Esophagus mucosa (tissue), 1 donor: ENCODE results near the gene POLR2C. TPM values are rescaled to one million over a fixed set of nuclear protein-coding genes. Genes with fewer than 3 reads are reported as not detected.

Experiments used
- ATAC-seq: fragments of 200-7000 bp; cut with Tn5 transposase; one replicate; pipeline ENCODE4 v1.9.1; 2020
- total RNA-seq: library from RNA; stranded (reverse); gene quantifications from one replicate; pipeline ENCODE4 v1.2.4, GENCODE V29; 2023
- donor health status: DM: yes; HTN: yes; CAD: no.

Gene POLR2C
- total RNA-seq, 1 donor from 2014 or later = 32.0 TPM

GRCh38 chr16:57504001-57504400, 41.5 kb downstream of the POLR2C start:
- ATAC-seq = no peak

DNA sequence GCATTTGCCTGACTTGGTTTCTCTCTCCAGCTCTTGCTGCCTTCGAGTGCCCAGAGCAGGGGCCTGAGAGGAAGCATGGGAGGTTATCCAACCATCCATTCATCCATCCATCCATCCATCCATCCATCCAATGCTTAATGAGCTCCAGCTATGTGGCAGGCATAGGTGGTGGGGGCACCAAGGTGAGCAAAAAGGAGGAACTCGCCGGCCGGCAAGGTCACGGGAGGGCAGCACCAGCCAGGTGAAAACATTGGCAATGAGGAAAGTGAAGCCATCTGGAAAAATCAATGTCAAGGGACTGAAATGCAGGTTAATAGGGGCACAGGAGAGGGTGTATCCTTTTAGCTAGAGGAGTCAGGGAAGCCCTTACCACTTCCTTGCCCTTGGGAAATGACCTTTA, 42.0 kb downstream of the POLR2C start:
- no peak for ATAC-seq

DNA sequence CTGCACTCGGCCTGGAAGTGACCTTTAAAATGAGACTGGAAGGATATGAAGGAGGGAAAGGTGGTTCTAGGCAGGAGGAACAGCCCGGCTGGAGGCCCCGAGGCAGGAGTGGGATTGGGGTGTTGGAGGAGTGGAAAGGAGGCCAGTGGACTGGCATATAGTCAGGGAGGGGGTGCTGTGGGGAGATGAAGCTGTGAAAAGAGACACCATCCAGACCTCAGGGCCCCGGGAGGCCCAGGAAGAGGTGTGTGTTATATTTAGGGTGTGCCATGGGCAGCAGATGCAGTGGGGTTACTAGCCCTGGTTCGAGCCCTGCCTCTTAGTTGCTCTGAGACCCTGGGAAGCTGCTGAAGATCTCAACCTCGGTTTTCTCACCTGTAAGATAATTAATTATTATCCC, 42.7 kb downstream of the POLR2C start:
- no peak for ATAC-seq

DNA sequence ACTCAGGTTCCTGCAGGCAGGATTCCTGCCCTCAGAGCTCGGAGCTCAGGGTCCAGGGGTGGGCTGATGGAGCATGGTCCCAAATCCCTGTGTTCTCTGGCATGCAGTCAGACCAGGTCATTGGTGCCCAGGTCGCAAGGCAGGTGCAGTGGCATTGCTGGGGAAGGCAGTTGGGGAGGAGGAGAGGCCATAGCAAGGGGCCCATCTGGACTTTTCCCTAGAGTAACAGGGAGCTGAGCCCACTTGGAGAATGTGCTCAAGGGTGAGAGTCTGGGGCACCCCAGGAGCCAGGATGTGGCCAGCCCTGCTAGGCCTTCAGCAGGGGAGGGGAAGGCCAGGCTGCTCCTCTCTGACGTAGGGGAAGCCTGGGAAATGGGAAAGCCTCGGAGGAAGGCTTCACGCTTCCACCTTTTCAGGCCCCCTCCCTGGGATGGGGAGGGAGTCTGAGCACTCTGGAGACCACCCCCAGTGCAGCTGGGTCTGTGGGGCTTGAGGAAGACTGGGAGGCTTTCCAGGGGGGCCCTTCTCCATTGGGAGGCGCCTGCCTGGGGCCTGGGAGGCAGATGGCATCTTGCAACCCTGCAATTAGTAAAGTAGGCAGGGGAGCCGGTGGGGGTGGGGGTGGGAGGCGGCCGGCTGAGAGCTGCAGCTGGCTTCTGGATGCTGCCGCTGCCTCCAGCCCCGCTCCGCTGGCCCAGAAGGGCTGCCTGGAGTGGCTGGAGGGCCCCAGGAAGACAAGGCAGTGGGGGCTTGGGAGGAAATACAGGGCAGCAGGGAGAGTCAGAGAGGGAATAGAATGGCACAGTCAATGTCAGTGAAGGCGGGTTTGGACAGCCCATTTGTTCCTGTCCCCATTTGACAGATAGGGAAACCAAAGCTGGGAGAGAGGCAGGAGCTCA, 44.9 kb downstream of the POLR2C start:
- no peak for ATAC-seq

DNA sequence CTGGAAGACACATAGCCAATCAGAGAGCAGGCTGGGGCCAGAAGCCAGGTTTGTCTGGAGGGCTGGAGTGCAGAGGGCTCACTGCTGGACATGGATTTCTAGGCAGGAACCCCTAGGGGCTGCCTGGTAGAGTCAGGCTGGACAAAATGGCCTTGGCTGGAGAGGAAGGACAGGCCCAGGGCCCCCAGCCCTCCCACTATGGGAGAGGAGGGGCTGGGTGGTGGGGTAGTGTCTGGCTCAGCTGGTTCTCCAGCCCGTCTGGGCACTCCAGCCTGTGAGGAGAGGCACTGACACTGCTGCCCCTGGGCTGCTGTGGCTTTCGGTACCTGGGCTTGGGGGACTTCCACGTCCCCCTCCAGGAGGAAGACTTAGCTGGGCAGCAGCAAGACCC, 45.6 kb downstream of the POLR2C start:
- no peak for ATAC-seq

DNA sequence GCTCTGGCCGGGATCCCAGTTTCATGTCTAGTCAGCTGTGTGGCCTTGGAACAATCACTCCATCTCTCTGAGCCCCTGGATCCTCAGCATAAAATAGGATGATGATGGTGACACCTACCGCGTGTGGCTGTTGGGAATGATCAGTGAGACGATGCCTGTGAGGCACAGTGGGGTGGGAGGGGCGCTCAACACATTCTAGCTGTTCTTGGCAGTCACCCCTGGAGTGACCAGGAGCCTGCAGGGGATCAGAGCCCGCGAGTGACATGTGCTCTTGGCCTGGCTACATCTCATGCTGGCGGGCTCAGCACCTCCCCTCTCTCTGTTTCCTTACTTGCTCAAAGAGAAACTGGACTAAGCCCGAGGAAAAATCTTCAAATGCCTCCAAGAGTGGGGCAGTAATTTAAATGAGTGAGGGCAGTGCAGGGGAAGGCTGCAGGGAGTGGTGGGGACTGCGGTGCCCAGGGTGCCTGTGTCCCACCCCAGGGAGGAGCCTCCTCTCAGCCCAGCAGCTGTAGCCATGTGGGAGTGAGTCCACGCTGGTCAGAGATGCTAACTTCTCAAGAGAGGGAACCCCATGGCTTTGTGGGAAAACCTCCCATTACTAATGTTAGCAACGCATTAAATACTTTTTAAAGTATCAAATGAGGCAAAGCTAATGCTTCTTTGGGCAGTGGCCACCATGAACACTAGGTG, 46.9 kb downstream of the POLR2C start:
- no peak for ATAC-seq

- no peak for ATAC-seq
These were observed 47.8 kb downstream of the POLR2C start for GRCh38 chr16:57510016-57510871.

- ATAC-seq = no peak
These were observed 50.0 kb downstream of the POLR2C start for GRCh38 chr16:57512296-57513001.

DNA sequence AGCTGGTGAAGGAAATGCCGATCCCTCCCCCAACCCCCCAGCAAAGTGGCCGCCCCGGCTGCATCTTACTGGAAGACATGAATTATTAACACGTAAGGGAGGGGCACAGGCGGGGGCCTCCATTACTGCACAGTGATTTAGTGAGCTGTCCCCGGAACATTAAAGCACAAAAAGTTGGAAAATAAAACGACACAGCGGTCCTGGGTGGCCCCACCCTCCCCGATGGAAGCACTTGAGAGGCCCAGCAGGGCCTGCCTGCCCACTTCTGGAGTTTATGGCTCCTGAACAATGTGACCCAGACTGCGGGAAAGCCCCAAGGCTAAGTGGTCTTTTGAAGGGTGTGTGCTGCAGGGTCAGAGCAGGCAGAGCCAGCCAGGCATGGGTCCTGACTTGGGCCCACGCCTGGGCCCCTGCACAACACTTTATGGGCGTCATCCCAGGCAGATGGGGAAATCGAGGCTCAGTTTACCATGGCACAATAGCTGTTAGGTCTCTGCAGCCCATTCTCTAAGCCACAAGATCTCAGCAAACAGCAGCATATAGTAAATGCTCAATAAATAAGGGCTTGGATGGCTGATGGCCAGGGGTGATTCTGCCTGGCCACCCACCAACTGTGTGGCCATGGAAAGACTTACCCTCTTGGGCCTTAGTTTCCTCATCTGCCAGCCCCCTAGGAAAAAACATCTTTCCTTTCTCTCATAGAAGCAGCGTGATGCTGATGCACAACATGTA, 51.1 kb downstream of the POLR2C start:
- ATAC-seq = no peak

- no peak for ATAC-seq
These were observed 51.9 kb downstream of the POLR2C start for GRCh38 chr16:57514371-57514770.

- no peak for ATAC-seq
These were observed 52.5 kb downstream of the POLR2C start for GRCh38 chr16:57514791-57515600.

- ATAC-seq = no peak
These were observed 53.8 kb downstream of the POLR2C start for GRCh38 chr16:57516176-57516725.

GRCh38 chr16:57516773-57517172, 54.3 kb downstream of the POLR2C start:
- no peak for ATAC-seq

DNA sequence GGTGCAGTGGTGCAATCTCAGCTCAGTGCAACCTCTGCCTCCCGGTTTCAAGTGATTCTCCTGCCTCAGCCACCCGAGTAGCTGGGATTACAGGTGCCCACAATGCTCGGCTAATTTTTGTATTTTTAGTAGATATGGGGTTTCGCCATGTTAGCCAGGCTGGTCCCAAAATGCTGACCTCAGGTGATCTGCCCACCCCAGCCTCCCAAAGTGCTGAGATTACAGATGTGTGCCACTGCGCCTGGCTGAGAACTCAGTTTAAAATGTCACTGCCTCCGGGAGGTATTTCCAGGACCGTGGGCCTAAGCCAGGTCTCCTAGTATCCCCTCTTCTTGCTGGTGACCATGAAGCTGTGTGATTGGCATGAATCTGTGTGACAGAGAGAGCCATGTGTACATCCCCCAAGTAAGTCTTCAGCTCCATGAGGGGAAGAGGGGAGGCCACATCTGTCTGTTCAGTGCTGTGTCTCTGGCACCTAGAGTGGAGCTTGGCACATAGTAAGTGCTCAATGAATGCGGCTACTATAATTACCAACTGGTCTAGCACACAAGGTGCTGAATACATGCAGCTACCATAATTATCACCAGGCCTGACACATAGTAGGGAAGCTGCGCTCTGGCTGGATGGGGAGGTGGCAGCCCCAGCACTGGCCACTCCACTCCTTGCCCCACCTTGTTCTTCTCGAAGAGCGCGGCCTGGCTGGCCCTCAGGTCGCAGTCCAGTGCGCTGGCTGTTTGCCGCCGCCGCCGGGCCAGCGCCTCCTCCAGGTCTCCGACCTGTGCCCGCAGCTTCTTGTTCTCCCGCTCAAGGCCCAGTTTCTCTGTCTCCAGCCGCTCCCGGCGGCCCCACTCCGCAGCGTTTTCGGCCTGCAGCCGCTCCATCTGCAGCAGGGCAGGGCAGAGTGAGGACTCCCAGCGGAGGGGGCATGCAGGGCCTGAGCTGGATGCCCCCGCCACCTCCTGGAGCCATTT, 55.2 kb downstream of the POLR2C start:
- no peak for ATAC-seq

DNA sequence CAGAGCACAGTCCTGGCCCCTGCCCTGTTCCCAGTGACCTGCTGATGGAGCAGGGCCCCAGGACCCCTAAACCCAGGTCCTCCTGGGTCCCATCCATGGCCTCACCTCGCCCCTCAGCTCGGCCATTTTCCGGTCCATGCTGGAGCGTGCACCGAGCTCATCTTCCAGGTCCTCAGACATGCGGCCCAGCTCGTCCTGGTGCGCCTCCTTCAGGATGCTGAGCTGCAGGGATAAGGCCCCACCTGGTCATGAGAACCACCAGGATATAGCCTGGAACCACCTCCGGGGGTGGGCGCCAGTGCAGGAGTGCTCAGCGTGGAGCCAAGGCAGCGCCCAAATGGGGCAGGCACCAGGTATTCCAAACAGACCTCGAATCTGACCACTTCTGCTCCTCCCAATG, 56.0 kb downstream of the POLR2C start:
- no peak for ATAC-seq

- ATAC-seq = no peak
These were observed 56.4 kb downstream of the POLR2C start for GRCh38 chr16:57518922-57519321.

- ATAC-seq = peak; percentile 67
These were observed 57.4 kb downstream of the POLR2C start for GRCh38 chr16:57519796-57520360.
